GM19193 (cell line): ENCODE results near the gene ZMIZ2.
A peak's percentile ranks its signal among the peaks of the same experiment; 100 is the strongest.

Source experiments
- POLR2A ChIP-seq: IDR thresholded peaks from 4 replicates; pipeline ENCODE4 v1.6.1; 2011; ENCODE audit not compliant: insufficient read depth, insufficient read length; ENCODE audit errors: extremely low read depth

ZMIZ2 gene

DNA sequence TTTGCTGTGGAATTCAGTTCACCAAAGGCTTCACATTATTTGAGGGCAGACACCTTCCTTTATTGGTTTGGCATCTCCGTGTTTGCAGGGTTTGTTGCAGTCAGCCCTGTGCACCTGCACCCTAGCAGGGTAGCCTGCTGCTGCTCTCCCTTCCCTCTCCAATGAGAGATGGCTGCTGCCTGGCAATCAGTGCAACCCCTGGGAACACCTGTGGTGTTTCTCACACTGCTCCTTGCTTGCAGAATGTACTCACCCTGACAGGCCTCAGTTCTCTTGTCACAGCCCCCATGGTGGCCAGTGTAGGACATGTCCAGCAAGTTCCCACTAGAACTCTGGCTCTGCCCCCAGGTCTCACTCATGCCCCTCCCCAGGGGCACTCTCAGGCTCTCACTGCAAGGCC is 35.7 kb downstream of the ZMIZ2 start:
- TF ChIP-seq POLR2A, result no peak

DNA sequence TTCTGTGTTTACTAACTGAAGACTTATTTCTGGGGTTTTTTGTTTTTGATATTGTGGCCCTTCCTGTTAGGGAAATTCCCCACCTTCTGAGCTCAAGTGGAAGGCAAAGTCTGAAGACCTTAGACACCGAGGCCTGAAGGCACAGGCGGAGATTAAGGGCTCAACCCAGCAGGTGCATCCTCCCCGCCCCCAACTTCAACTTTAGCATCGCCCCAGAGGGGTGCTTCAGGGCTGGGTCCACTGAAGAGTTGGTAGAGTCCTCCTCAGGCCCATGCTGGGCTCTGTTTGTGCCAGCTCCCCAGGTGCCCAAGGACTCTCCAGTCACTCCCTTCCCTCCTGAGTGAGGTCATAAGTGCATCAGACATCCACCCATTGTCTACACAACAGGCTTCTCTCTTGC is 38.4 kb downstream of the ZMIZ2 start:
- no peak for TF ChIP-seq POLR2A

DNA sequence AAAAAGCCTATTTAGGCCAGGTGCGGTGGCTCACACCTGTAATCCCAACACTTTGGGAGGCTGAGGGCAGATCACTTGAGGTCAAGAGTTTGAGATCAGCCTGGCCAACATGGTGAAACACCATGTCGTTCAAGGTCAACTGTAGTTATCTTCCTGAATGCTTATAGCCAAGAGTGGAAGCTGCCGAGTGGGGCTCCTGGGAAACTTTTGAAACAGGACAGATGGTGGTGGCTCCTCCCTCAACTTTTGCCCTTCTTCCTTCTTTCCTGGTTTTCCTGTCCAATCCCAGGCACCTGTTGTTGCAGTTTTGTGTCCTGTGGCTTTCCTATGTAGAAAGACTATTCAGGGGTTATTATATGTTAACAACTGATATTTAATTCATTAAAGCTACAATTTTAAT is 39.1 kb downstream of the ZMIZ2 start:
- TF ChIP-seq POLR2A, result no peak

DNA sequence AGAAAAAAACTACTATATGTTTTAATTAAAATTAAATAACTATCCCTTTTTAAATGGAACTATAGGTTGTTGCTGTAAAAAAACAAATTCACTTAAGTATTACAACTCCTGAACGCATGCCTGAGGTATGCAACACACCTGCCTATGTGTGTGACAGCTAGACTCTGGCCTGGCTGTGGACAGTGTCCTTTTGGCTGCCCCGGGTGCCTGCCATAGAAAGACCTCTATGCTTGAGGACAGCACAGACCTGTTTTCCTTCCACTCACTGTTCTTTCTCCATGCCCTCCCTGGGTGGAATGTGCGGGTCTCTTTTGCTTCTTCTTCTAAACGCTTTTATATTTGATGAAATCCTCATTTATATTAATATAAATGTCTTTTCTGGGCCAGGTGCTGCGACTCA is 41.3 kb downstream of the ZMIZ2 start:
- TF ChIP-seq POLR2A, result no peak

DNA sequence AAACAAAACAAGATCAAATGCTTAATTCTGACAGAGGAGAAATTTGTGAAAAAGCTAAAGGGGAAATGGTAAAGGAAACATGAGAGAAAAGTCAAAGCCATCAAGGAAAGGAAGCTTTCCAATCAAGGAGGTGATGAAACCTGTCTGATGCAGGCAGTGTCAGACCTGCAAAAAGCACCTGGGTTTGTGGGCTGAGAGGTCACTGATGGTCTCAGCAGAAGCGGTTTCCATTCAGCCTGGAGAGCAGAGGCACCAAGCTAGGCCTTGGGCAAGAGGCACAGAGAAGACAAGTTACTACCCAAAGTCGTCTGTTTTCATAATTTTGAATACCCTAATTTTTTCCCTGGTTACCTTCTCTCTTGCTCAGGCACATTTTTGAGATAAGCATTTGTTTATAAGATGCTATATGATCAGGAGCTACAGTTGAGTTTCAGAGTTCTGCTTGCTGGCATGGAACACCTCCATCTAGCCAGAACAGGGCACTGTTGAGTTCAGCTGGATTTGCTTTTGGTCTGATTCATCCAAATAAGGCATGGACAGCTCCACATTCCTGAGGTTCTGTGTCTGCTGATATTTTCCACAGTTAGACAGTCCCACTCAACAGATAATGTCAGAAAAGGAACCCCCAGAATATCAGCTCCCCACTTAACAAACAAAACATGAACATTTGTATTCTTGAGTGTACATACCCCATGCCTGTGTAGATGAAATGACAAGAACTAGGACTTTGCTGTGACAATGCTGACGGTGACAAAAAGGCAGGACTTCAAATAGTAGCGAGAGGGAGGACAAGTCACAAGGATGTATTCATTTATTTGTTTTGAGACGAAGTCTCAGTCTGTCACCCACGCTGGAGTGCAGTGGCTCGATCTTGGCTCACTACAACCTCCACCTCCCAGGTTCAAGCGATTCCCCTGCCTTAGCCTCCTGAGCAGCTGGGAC is 42.9 kb downstream of the ZMIZ2 start:
- TF ChIP-seq POLR2A, result no peak

DNA sequence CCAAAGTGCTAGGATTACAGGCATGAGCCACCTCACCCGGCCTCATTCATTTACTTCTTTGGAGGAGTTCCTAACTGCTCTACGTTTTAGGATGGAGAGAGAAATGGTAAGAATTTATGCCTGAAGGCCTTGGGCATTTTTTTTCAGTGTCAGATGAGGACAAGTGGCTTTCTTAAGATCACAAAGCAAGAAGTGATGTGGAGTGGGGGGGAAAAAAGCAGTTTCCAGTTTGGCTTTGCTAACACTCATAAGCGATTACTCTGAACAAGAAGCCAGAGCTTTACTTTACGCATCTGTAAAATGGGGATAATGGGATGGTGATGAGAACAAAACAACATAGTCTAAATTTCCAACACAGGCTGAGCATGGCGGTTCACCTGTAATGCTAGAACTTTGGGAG is 45.3 kb downstream of the ZMIZ2 start:
- TF ChIP-seq POLR2A, result no peak

DNA sequence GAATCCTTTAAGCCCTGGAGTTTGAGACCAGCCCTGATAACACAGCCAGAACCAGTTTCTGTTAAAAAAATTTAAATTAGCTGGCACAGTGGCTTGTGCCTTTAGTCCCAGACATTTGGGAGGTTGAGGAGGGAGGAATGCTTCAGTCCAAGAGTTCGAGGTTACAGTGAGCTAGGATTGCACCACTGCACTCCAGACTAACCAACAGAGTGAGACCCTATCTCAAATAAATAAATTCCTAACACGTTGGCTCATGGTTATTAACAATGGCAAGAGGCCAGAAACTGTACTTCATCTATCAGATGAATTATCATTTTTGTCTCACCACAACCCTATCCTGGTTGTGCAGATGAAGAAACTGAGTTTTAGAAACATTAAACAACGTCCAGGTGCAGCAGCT is 45.7 kb downstream of the ZMIZ2 start:
- no peak for TF ChIP-seq POLR2A

DNA sequence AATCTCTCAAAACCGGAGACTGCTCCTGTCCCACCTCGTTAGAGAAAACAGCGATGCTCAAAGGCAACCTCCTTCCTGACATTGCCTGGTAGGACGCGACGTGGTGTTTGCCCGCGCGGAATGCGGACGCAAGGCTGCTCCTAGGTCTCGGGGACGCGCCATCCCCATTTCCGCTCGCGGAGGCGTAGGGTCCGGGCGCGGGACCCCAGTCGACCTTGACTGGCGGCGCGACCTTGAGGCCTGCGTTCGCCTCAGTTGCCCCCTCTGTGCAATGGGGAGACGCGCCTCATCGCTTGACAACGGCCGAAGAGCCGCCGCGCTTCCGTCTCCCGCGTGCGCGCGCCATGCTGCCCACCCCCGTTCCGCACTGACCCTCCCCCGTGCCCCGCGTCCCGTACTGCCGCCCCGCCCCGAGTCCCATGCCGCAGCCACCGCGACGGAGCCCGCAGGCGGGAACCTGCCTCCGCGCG is 47.4 kb downstream of the ZMIZ2 start:
- TF ChIP-seq POLR2A, result no peak

DNA sequence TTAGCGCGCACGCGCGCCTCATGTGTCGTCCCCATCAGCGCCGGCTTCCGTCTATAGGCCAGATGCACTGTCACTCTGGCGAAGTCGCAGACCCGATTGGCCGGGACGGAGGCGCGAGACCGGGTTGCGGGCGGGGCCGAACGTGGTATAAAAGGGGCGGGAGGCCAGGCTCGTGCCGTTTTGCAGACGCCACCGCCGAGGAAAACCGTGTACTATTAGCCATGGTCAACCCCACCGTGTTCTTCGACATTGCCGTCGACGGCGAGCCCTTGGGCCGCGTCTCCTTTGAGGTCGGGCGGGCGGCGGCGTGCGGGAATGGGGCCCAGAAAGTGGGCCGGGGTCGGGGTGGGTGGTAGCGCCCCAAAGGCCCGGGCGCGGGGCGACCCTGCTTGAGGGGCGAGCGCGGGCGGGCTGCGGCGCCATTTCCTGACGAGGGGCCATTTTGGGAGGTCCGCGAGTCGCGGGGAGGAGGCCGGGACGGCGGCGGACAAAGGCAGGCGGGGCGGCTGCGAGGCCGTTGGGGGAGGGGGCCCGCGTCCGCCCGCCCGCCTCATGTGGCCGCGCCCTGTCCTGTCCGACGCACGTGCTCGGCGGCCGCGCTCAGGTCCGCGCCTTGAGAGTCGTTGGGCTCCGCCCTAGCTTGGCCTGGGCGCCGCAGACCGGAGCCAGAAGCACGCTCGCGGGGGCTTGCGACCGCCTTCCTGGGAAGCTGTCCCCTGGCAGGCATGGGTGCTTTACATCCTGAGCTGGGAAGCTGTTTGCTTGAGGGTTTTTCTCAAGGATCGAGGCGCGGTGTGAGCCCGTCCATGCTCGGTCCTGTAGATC is 48.1 kb downstream of the ZMIZ2 start, which contains the start of gene PPIA:
Gene PPIA, plus strand, starts transcription at position 178 of the 825 bp plus-strand sequence. Its CDS starts 44 bp downstream, at position 222.
- peak; percentile 99 for TF ChIP-seq POLR2A

DNA sequence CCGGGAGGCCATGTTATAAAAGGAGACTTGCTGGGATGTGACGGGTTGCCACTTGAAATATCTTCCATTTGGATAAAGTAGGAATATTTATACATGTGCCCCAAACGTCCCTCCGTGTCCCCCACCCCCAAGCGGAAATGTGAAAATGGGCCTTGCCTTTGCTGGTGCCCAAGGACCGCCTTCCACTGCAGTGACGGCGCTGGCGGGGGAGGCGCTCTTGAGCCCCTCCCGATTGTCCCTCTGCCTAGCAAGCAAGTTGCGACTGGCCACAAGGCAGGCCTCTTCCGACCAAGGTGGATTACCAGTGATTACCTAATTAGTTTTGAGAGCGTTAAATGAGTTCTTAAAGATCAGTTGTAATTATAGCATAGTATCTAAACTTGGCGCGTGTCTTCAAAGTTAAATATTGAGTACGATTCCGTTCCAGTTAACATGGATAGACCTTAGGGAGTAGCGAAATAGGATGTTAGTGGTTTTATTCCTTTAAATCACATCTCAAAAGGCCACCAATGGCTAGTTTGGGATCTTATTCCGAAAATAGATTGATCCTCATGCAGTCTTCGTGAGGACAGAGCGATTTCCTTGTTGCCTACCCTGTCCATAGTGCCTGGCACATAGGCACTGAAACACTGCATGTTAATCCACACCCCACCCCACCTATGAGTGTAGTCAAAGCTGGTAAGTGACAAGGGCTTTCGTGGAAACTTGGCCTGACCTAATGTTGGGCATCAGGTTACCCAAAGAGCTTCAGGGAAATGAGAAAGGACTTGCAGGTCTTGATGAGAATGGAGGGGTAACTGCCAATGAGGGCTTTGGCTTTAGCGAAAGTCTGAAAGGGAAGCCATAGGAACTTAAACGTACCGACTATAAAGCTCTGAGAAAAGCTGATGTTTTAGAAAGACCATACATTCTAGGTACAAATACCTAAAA is 48.9 kb downstream of the ZMIZ2 start:
- no peak for TF ChIP-seq POLR2A

DNA sequence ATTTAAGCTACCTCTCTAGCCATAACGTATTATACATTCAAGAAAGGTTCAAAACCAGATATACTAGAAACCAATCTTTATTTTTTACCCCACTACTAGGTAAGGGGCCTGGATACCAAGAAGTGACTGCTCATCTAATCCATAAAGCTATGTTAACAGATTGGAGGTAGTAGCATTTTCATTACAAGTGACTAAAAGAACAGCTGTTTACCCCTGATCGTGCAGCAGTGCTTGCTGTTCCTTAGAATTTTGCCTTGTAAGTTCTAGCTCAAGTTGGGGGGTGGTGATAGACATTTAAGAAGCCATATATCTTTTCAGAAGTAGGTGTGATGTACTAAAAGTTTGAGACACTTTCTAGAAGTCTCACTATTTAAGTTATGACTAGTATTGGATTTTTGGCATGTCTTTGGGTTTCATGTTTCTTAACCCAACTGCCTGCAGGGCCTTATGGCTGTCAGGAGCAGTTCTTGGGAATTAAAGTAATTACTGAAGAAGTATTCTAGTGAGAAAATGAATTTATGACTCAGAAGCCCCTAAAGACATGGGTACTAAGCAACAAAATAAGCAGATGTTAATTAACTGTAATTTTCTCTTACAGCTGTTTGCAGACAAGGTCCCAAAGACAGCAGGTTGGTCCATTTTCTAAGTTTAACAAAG is 50.1 kb downstream of the ZMIZ2 start:
- no peak for TF ChIP-seq POLR2A

DNA sequence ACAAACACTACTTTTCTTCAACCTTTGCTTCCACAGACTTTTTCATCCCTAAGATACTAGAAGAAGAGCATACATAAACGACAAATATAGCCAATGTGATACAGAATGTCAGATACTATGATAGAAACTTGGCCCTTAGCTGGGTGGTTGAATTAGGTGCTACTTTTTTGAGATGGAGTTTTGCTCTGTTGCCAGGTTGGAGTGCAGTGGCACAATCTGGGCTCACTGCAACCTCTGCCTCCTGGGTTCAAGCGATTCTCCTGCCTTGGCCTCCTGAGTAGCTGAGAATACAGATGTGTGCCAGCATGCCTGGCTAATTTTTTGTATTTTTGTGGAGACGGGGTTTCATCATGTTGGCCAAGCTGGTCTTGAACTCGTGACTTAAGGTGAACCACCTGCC is 51.3 kb downstream of the ZMIZ2 start:
- TF ChIP-seq POLR2A, result no peak

DNA sequence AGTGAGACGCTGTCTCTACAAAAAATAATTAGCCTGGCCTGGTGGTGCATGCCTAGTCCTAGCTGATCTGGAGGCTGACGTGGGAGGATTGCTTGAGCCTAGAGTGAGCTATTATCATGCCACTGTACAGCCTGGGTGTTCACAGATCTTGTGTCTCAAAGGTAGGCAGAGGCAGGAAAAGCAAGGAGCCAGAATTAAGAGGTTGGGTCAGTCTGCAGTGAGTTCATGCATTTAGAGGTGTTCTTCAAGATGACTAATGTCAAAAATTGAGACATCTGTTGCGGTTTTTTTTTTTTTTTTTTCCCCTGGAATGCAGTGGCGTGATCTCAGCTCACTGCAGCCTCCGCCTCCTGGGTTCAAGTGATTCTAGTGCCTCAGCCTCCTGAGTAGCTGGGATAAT is 53.2 kb downstream of the ZMIZ2 start:
- no peak for TF ChIP-seq POLR2A
